Astrocyte of the spinal cord (primary cell): ENCODE data around the gene APMAP.
A peak's percentile ranks its signal among the peaks of the same experiment; 100 is the strongest.

Source experiments
- DNase-seq: peaks from one replicate; pipeline ENCODE4 v3.0.0; 2011; ENCODE audit warnings: low read depth, low spot score
- H3K4me3 ChIP-seq: 2 replicates; pipeline ENCODE4 v1.5.1; 2011; ENCODE audit warnings: low read depth, mild to moderate bottlenecking, low read length, moderate library complexity
- in situ Hi-C: cut with HindIII; loops from 2 replicates; pipeline ENCODE4 v1.10.0; 2017; ENCODE audit warnings: low sequenced_read_pairs
- TF ChIP-seq, protein P1 (sequence below): IDR thresholded peaks from 2 replicates; pipeline ENCODE4 v1.5.1; 2012; ENCODE audit warnings: low read depth, mild to moderate bottlenecking, low read length, inconsistent platforms

Gene APMAP, protein sequence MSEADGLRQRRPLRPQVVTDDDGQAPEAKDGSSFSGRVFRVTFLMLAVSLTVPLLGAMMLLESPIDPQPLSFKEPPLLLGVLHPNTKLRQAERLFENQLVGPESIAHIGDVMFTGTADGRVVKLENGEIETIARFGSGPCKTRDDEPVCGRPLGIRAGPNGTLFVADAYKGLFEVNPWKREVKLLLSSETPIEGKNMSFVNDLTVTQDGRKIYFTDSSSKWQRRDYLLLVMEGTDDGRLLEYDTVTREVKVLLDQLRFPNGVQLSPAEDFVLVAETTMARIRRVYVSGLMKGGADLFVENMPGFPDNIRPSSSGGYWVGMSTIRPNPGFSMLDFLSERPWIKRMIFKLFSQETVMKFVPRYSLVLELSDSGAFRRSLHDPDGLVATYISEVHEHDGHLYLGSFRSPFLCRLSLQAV

DNA sequence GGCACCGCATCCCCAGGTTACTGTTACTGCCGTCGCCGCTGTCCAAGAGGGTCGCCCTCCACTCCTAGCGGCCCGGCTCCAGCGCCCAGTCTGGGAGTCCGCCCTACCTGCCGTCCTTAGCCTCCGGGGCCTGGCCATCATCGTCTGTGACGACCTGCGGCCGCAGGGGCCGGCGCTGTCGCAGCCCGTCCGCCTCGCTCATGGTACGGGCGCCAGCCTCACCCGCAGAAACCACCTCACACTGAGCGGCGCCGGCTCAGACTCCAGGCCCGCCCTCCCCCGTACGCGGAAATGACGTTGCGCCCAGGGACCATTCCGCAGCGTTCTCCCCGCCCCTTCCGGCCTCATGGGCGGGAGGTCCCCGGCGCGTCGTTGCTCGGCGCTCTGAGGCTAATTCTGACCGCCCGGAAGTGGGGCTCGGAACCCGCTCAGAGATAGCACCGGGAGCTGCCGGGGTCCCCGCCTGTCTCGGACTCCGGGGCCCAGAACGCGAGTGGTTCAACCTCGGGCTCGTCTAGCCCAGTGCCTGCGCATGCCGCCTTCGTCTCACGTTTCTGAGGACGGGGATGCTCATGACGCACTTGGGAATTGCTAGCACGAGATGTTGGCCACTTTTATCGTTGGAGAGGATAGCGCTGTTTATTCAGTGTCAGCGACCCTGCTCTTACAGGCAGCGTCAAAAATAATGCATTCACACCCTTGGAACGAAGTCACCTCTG lies at the start of gene APMAP:
TSS of gene APMAP (minus strand) at position 265 of the 719 bp plus-strand sequence. CDS start at position 202, 63 bp downstream.
- H3K4me3 ChIP-seq, result peak within 1 kb of the TSS; percentile 54
- TF ChIP-seq, protein P1, sequence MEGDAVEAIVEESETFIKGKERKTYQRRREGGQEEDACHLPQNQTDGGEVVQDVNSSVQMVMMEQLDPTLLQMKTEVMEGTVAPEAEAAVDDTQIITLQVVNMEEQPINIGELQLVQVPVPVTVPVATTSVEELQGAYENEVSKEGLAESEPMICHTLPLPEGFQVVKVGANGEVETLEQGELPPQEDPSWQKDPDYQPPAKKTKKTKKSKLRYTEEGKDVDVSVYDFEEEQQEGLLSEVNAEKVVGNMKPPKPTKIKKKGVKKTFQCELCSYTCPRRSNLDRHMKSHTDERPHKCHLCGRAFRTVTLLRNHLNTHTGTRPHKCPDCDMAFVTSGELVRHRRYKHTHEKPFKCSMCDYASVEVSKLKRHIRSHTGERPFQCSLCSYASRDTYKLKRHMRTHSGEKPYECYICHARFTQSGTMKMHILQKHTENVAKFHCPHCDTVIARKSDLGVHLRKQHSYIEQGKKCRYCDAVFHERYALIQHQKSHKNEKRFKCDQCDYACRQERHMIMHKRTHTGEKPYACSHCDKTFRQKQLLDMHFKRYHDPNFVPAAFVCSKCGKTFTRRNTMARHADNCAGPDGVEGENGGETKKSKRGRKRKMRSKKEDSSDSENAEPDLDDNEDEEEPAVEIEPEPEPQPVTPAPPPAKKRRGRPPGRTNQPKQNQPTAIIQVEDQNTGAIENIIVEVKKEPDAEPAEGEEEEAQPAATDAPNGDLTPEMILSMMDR, result no peak
- in situ Hi-C loops, result no loop called here
- DNase-seq, result peak; percentile 89

DNA sequence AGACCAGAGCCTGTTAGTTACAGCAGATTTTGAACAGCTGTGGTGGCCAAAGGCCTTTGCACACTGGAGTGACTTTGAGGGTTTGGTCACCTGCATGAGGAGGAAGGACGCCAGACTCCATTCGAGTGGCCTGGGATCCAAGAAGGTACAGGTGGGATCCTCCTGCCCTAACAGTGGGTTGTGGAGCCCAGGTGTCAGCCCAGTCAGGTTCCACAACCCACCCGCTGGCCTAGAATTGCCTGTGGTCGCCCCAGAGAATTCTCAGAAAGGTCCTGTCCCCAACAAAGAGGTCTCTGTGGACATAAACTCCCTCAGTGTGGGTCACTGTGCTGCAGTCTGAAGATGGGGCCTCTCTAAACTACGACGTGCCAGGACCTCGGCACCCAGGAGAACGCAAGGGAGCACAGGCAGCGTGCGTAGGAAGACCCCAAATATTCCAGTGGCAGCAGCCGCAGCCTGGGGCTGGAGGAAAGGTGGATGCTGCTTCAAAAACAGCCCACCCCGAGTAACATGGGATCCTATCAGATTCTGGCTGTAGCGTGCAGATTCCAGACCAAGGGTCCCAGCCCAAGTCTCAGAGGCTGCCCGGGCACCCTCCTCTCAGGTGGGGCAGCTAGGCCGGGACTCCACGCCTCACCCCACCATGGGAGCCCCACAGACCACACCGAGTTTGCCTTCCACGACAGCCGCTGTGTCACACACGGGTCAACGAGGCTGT lies 49.4 kb upstream of the APMAP start:
- H3K4me3 ChIP-seq, result no peak overlapping the region
- in situ Hi-C loops, result no loop called here
- DNase-seq, result no peak
- TF ChIP-seq, protein P1, result no peak

DNA sequence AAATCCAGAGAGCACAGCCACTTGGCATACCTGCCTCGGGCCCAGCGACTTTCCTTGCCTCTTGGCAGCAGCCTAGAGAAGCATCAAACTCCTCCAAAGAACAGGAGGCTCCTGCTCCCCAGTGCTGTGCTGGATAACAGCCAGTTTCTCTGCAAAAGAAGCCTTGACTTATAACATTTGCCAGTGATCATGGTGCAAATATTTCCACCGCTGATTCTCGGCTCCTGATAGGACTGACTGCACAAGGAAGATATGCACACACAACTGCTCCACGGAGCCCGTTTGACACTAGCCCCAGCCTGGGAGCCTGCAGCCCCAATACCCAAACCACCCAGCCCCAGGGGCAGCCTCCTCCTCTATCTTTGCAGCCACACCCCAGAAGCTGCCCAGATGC lies 47.9 kb upstream of the APMAP start:
- in situ Hi-C loops, result no loop called here
- TF ChIP-seq, protein P1, result no peak
- peak; percentile 57 for DNase-seq
- H3K4me3 ChIP-seq, result no peak overlapping the region

DNA sequence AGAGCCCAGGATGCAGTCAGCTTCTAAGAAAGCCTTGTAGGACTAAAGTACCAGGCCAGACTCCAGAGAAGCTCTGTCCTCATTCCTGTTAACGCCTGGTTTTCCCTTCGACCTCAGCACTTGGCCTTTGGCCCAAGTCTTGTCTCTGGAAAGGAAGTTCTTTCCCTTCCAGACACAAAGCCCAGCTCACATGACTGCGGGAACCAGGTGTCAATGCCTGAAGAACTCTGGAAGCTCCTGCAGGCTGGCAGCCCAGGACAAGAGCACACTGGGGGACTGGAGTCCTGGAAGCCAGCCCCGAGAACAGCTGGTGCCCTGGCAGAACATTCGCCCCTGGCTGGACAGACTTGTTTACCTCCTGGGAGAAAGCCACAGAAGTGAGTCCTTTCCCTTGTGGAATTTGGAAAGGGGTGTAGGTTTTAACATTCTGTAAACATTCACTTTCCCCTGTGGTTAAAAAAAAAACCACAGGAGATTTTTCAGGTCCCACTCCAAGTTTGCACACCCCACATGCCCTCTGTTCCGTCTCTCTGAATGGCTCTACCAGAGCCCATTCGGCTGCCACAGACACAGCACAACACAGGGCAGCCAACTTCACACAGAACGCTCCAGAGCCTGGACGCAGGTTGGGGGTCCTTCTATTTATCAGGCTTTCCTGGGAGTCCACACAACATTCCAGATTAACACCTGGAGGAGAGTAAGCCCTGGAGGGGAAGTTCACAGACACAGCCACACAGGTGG lies 47.3 kb upstream of the APMAP start:
- peak; percentile 56 for DNase-seq
- no peak overlapping the region for H3K4me3 ChIP-seq
- TF ChIP-seq, protein P1, result no peak
- in situ Hi-C loops, result no loop called here

DNA sequence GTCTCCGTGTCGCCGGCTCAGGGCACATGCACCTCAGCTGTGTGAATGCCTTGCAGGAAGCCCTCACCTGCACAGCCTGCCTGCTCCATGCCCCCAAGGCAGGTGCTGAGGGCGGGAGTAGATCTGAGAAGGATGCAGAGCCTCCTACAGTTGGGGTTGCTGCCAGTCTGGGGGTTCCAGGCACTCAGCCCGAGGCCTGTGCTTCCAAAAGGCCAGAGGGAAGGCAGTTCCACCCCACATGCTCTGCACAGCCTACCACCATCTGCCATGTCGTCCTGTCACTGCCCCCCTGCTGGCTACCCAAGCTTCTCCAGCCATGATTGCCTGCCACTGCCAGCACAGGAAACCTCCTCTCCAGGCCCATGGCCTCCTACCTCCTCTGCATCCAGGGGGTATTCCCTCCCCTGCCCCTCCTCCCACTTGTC lies 46.1 kb upstream of the APMAP start:
- DNase-seq, result no peak
- TF ChIP-seq, protein P1, result no peak
- in situ Hi-C loops, result no loop called here
- no peak overlapping the region for H3K4me3 ChIP-seq

DNA sequence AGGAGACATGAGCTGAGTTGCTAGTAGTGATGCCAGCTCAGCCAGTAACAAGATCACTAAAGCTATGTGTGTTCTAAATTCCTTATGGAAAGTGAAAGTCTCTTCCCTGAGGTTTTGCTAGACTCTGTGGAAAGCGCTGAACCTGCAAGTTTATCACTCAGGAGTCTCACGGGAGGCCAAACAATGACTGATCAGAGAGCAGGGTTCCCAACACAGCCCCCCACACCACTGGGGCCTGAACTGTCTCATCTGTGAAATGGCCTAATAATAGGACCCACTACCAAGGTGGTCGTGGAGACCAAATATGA lies 45.5 kb upstream of the APMAP start:
- in situ Hi-C loops, result no loop called here
- TF ChIP-seq, protein P1, result no peak
- H3K4me3 ChIP-seq, result no peak overlapping the region
- DNase-seq, result no peak
